GM18951 (cell line): ENCODE measurements around the gene CTNNB1.

Experiments
- POLR2A ChIP-seq: IDR thresholded peaks from 4 replicates; pipeline ENCODE4 v1.6.1; 2011; ENCODE audit warnings: mild to moderate bottlenecking; ENCODE audit not compliant: insufficient read length, insufficient read depth; ENCODE audit errors: extremely low read depth
- in situ Hi-C: fragments of 300-500 bp; cut with MboI; formaldehyde crosslinking; loops from one replicate; pipeline ENCODE4 v1.12.0; 2022; ENCODE audit warnings: low sequenced_read_pairs, mixed read lengths, inconsistent platforms; ENCODE audit not compliant: unreplicated experiment

The CTNNB1 gene

DNA sequence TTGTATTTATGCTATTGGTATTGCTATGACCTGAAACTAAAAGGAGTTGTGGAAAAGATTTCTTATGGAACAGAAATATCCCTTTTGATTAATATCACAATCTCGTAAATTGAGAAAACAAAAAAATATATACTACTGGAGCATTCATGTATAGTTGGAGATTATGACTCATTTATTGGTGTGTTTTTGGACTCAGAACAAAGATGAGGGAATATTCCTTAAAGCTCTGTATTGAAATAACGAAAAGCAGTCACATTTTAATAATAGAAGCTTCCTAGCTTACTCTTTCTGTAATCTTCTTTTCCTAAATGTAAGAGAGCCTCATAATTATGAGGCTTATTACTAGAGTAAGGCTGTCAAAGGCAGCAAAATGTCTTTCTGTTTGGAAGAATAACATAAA lies 14.3 kb downstream of the CTNNB1 start:
- in situ Hi-C loops: no loop called here
- no peak for TF ChIP-seq POLR2A

DNA sequence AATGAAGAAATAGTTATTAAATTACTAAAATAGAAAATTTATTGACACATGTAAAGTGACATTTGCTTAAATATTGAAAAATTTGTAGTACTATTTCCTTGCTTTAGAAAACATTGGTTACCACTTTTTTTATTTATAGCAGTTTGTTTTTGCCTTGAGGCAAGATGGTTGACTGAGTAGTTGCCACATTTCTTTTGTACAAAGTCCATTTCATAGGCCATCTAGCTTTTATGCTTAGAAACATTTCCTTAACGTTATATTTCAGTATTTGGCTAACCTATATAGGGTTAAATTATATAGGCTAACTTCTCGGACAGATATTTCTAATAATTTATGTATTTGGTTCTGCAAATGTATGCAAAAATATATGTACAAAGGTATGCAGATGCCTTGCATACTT lies 17.1 kb downstream of the CTNNB1 start:
- in situ Hi-C loops: no loop called here
- no peak for TF ChIP-seq POLR2A

DNA sequence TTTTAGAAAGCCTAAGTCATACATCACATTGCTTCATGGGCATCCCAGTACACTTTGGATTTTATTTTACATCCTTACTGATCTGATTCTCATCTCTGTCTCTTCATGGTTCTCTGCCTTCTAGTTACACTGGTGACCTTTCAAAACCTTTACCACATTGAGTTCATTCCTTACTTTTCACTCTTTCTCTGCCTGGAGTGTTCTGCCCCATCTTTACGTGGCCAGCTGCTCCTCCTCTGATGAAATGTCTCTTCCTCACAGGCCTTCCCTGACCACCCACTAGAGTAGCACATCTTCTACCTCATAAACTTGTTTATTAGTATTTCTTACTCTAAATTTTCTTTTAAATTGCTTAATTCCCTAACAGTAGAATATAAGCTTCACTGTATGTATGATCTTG lies 17.7 kb downstream of the CTNNB1 start:
- in situ Hi-C loops: no loop called here
- TF ChIP-seq POLR2A: no peak

DNA sequence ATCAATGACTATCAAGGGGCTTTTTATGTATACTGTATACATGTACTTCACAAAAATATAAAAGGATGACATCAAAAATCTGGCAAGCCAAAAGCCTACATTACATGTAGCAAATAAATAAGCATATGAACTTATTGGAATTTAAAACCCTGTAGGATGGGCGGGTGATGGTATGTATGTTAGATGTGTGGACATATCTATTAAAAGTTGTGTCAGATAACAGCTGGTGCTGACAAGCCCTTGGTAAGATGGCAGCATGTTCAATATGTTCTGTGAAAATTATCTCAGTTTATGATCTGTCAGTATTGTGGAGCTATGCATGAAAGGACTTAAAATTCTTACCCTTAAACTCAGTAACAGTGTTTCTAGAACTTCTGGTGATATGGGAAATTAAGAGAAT lies 20.1 kb downstream of the CTNNB1 start:
- in situ Hi-C loops: no loop called here
- no peak for TF ChIP-seq POLR2A

DNA sequence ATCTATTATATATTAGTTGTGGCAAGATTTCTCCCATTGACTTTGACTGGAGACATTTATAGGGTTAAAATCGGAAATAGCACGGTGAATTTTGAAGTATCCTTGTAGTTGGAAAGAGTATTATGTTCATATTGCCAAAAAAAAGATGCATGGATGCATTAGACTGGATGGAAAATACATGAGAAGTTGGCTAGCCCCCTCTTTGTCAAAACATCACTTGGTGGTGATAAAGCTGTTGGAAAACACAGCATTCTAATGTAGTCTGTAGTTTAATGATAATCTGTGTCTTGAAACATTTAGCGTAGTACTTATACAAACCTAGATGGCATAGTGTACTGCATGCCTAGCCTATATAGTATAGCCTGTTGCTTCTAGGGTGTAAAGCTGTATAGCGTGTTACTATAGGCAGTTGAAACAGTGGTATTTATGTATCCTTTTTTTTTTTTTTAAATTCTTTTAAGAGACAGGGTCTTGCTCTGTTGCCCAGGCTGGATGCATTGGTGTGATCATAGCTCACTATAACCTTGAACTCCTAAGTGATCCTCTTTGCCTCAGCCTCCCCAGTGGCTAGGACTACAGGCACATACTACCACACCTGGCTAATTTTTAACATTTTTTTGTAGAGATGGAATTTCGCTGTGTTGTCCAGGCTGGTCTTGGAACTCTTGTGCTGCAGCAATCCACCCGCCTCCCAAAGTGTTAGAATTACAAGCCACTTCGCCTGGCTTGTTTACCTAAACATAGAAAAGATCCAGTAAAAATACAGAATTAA lies 21.8 kb downstream of the CTNNB1 start:
- TF ChIP-seq POLR2A: no peak
- in situ Hi-C loops: no loop called here

DNA sequence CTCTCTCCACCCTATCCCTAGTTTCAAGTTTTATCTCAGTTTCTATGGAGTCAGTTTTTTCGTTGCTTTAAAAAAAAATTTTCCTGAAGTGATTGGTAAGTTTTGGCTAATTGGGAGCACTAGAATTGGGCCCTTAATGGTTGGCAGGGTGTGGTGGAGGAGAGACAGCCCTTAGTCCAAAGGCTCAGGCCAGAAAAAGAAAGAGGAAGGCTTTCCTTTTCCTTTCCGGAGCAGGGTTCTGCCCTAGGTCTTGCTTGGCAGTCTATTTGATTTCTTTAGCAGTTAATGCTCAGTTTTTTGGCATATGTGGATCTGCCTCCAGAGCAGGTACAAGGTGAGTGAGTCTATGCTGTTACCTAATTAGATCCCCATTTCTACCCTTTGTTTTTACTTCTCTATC lies 22.7 kb downstream of the CTNNB1 start:
- TF ChIP-seq POLR2A: no peak
- in situ Hi-C loops: no loop called here

DNA sequence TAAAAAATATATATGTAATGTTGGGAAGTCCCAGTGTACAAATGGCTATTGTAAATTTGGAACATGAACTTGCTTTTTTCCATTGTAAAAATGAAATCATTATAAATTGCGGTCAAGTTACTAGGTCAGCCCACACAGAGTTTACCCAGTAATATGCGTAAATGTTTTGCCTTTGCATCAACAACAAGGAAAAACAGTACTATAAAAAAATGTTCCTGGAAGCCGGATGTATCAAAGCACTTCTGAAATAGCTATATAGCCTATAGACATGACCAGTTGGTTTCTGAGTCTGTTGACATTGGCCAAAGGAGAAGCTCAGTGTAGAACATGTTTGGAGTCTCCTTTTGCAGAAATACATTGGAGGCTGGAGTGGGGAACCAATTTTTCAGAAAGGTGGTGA lies 23.2 kb downstream of the CTNNB1 start:
- in situ Hi-C loops: no loop called here
- TF ChIP-seq POLR2A: no peak

DNA sequence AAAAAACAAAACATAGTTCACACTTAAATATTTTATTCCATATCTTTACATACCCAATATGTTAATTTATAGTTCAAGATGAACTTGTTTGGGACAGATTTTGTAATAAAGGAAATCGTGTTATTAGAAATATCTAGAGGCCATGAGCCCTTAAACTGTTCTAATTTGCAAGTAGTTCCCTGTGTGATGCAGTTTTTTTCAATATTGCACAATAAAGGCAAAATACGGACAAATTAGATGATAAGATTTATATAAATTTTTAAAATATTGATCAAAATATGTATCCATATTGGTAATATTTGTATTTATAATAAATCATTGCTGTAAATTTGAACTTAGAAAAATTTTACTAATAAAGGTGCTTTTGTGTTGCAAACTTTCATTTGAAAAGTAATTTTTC lies 23.8 kb downstream of the CTNNB1 start:
- TF ChIP-seq POLR2A: no peak
- in situ Hi-C loops: no loop called here

DNA sequence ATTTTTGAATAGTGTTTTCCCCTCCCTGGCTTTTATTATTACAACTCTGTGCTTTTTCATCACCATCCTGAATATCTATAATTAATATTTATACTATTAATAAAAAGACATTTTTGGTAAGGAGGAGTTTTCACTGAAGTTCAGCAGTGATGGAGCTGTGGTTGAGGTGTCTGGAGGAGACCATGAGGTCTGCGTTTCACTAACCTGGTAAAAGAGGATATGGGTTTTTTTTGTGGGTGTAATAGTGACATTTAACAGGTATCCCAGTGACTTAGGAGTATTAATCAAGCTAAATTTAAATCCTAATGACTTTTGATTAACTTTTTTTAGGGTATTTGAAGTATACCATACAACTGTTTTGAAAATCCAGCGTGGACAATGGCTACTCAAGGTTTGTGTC lies 24.4 kb downstream of the CTNNB1 start:
- no peak for TF ChIP-seq POLR2A
- in situ Hi-C loops: no loop called here

DNA sequence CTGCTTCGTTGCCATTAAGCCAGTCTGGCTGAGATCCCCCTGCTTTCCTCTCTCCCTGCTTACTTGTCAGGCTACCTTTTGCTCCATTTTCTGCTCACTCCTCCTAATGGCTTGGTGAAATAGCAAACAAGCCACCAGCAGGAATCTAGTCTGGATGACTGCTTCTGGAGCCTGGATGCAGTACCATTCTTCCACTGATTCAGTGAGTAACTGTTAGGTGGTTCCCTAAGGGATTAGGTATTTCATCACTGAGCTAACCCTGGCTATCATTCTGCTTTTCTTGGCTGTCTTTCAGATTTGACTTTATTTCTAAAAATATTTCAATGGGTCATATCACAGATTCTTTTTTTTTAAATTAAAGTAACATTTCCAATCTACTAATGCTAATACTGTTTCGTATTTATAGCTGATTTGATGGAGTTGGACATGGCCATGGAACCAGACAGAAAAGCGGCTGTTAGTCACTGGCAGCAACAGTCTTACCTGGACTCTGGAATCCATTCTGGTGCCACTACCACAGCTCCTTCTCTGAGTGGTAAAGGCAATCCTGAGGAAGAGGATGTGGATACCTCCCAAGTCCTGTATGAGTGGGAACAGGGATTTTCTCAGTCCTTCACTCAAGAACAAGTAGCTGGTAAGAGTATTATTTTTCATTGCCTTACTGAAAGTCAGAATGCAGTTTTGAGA lies 25.0 kb downstream of the CTNNB1 start:
- TF ChIP-seq POLR2A: no peak
- in situ Hi-C loops: no loop called here

DNA sequence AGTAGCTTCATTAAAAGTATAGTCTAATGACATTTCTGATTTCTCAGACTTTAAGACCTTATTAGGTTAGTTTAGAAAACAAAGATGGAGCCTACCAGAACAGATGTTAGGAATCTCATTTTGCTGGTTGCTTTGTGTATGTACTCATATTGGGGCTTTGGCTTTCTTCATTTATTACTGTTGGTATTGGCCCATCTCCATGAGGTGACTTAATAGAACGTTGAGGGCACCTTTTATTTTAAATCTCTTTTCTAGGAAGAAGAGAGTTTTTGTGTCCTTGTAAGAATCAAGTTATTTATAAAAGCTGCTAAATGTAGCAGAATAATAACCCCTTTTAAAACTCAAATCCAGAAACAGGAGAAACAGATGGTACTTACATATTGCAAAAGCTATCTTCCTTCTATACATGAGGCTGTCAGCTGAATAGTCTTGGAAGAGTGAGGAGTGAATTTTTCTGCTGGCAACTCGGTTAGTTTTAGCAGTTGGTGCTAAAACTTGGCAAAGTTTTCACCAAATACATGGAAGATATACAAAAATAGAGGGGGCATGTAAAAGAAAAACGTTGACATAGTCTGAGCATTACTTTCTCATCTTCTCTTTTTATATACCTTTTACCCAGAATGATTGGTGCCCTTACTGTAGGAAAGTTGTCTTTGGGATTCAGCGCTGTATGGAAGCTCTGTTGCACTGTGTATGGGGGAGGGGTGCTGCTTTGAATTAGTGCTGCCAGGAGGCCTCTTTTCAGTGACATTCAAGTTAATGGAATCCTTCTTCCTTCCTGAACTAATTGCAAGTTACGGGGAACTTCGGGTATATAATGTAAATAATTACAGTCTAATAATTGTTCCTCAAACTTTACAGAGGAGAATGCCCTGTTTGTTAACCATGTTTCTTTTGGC lies 35.8 kb downstream of the CTNNB1 start:
- in situ Hi-C loops: no loop called here

DNA sequence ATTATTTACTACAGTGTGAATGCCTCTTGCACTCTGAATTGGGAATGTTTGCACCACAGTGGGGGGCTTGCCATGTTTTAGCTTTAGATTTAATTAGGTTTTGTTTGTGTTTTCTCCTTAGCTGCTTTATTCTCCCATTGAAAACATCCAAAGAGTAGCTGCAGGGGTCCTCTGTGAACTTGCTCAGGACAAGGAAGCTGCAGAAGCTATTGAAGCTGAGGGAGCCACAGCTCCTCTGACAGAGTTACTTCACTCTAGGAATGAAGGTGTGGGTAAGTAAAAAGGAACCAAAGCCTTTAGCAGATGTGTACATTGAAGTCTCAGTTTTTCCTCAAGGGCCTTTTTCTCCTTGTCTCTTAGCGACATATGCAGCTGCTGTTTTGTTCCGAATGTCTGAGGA lies 36.9 kb downstream of the CTNNB1 start:
- in situ Hi-C loops: no loop called here
- no peak for TF ChIP-seq POLR2A

More for the DNA sequence above, 35.8 kb downstream of the CTNNB1 start:
- TF ChIP-seq POLR2A: no peak

DNA sequence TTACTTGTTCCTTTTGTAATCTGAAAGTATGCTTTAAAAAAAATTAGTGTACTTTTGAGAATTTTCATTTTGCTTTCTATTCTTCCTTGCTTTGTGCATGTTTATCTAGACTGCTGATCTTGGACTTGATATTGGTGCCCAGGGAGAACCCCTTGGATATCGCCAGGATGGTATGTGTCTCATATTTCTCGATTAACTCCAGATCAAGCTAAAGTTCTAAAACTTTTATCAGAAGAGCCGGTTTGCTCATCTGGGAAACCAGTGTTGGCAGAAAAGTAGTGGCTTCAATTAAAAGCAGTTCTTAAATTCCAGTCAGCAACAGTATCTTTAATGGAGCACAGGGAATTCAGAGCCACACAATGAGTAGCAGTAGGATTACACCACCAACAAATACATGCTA lies 38.6 kb downstream of the CTNNB1 start:
- no peak for TF ChIP-seq POLR2A
- in situ Hi-C loops: no loop called here
